Activated CD4-positive, alpha-beta T cell treated with anti-CD3 and anti-CD28 coated beads, Interleukin-10, Interleukin-2, amounts not matched to agents 100 ng/mL and 50 ng/mL, durations not matched to agents 16 hours and 8 hours (primary cell): ENCODE data around the gene KHDC4.

Experiments
- DNase-seq: peaks from one replicate; pipeline ENCODE4 v3.0.0-alpha.2; 2020

KHDC4 gene

GRCh38 chr1:155934097-155934935 is at the start of gene KHDC4:
Gene KHDC4, minus strand, starts transcription at chr1:155934413. Its CDS starts 40 bp downstream, at chr1:155934373.
- DNase-seq: peak; percentile 98

- DNase-seq: no peak
These were observed 49.2 kb upstream of the KHDC4 start for GRCh38 chr1:155983191-155984024.

GRCh38 chr1:155982106-155982505 is 47.9 kb upstream of the KHDC4 start:
- DNase-seq: no peak

GRCh38 chr1:155981266-155982088 is 47.3 kb upstream of the KHDC4 start:
- DNase-seq: no peak

- DNase-seq: no peak
These were observed 45.6 kb upstream of the KHDC4 start for GRCh38 chr1:155979597-155980343.

- peak; percentile 41 for DNase-seq
These were observed 44.8 kb upstream of the KHDC4 start for GRCh38 chr1:155978973-155979429.

- DNase-seq: peak; percentile 91
These were observed 44.2 kb upstream of the KHDC4 start, which contains the start of gene ARHGEF2 for GRCh38 chr1:155978325-155978972. Gene ARHGEF2, minus strand, starts transcription at chr1:155978547. Its CDS starts 120 bp downstream, at chr1:155978427.

GRCh38 chr1:155977690-155978324 is 43.6 kb upstream of the KHDC4 start:
- peak; percentile 54 for DNase-seq

- DNase-seq: peak; percentile 24
These were observed 42.9 kb upstream of the KHDC4 start for GRCh38 chr1:155976913-155977689.

- DNase-seq: peak; percentile 63
These were observed 42.1 kb upstream of the KHDC4 start for GRCh38 chr1:155976062-155976912.

- DNase-seq: no peak
These were observed 41.3 kb upstream of the KHDC4 start for GRCh38 chr1:155975375-155976061.

- DNase-seq: no peak
These were observed 40.2 kb upstream of the KHDC4 start for GRCh38 chr1:155974208-155975115.

- DNase-seq: no peak
These were observed 39.5 kb upstream of the KHDC4 start for GRCh38 chr1:155973723-155974122.

GRCh38 chr1:155971910-155972809 is 37.9 kb upstream of the KHDC4 start:
- DNase-seq: no peak

- DNase-seq: peak; percentile 50
These were observed 36.4 kb upstream of the KHDC4 start for GRCh38 chr1:155970531-155971167.

- DNase-seq: no peak
These were observed 35.2 kb upstream of the KHDC4 start for GRCh38 chr1:155969377-155969791.
